HepG2 (cell line): ENCODE results near the gene MSTO1. TPM values are rescaled to one million over a fixed set of nuclear protein-coding genes. Genes with fewer than 3 reads are reported as not detected.
A peak's percentile ranks its signal among the peaks of the same experiment; 100 is the strongest.

Experiments
- CEBPG ChIP-seq: IDR thresholded peaks from 2 replicates; pipeline ENCODE4 v1.6.1; 2016
- CTCF ChIP-seq: sonication (generic); formaldehyde crosslinking; IDR thresholded peaks from 2 replicates; pipeline ENCODE4 v1.5.0; 2020; ENCODE audit warnings: mild to moderate bottlenecking, missing genetic modification reagents, moderate library complexity
- FOXA1 ChIP-seq, 2 experiments: fragments of 450-650 bp in 1 of 2; sonication (generic) in 1 of 2; formaldehyde crosslinking in 1 of 2; IDR thresholded peaks; 2 replicates each; pipeline versions ENCODE4 v1.4.0 to v1.6.1; 2016 to 2020; ENCODE audit warnings: missing genetic modification reagents in 1 of 2
- FOXA3 ChIP-seq: IDR thresholded peaks from 2 replicates; pipeline ENCODE4 v1.6.1; 2016; ENCODE audit warnings: missing genetic modification reagents, missing compliant biosample characterization
- FOXP1 ChIP-seq, 2 experiments: fragments of 450-650 bp in 1 of 2; IDR thresholded peaks; 2 replicates each; pipeline ENCODE4 v1.6.1; 2017 to 2018; ENCODE audit warnings: antibody characterized with exemption in 1 of 2
- GATAD2A ChIP-seq: IDR thresholded peaks from 2 replicates; pipeline ENCODE4 v1.6.1; 2016
- HIVEP1 ChIP-seq: sonication (generic); formaldehyde crosslinking; IDR thresholded peaks from 2 replicates; pipeline ENCODE4 v1.4.0; 2020; ENCODE audit warnings: mild to moderate bottlenecking, missing genetic modification reagents
- KAT8 ChIP-seq: IDR thresholded peaks from 2 replicates; pipeline ENCODE4 v1.6.1; 2016; ENCODE audit warnings: missing genetic modification reagents, missing compliant biosample characterization
- KDM3A ChIP-seq: IDR thresholded peaks from 2 replicates; pipeline ENCODE4 v1.6.1; 2018; ENCODE audit warnings: low read depth, missing compliant biosample characterization
- MEIS2 ChIP-seq: sonication (generic); formaldehyde crosslinking; IDR thresholded peaks from 2 replicates; pipeline ENCODE4 v1.9.0; 2021; ENCODE audit warnings: mild to moderate bottlenecking, missing genetic modification reagents
- NFYB ChIP-seq: sonication (generic); formaldehyde crosslinking; IDR thresholded peaks from 2 replicates; pipeline ENCODE4 v1.4.0; 2020; ENCODE audit warnings: missing genetic modification reagents
- NR2F6 ChIP-seq, 2 experiments: IDR thresholded peaks; 2 replicates each; pipeline ENCODE4 v1.6.1; 2016; ENCODE audit warnings: antibody characterized with exemption in 1 of 2, mild to moderate bottlenecking in 1 of 2
- PPARG ChIP-seq: conservative IDR thresholded peaks from 2 replicates; pipeline ENCODE4 v1.6.1; 2016; ENCODE audit warnings: missing biosample characterization, missing genetic modification reagents
- RAD21 ChIP-seq: fragments of 450-650 bp; formaldehyde crosslinking; IDR thresholded peaks from 2 replicates; pipeline ENCODE4 v1.5.0; 2020; ENCODE audit warnings: mild to moderate bottlenecking
- SAP130 ChIP-seq: IDR thresholded peaks from 2 replicates; pipeline ENCODE4 v1.6.1; 2016; ENCODE audit warnings: low read depth
- SETDB1 ChIP-seq: sonication (generic); formaldehyde crosslinking; IDR thresholded peaks from 2 replicates; pipeline ENCODE4 v1.5.1; 2020; ENCODE audit warnings: missing genetic modification reagents, mild to moderate bottlenecking, borderline replicate concordance
- SIN3A ChIP-seq: IDR thresholded peaks from 2 replicates; pipeline ENCODE4 v1.6.1; 2011; ENCODE audit warnings: low read depth, mild to moderate bottlenecking, control low read depth, low read length, borderline replicate concordance
- STAG1 ChIP-seq: sonication (generic); formaldehyde crosslinking; IDR thresholded peaks from 2 replicates; pipeline ENCODE4 v1.4.0; 2020; ENCODE audit warnings: missing genetic modification reagents
- ZNF546 ChIP-seq: sonication (generic); formaldehyde crosslinking; conservative IDR thresholded peaks from 2 replicates; pipeline ENCODE4 v1.8.1; 2023; ENCODE audit warnings: mild to moderate bottlenecking, missing genetic modification reagents
- ZNF660 ChIP-seq: sonication (generic); formaldehyde crosslinking; IDR thresholded peaks from 2 replicates; pipeline ENCODE4 v1.5.1; 2020; ENCODE audit warnings: mild to moderate bottlenecking, low read depth, missing genetic modification reagents, borderline replicate concordance
- ZNF674 ChIP-seq: sonication (generic); formaldehyde crosslinking; IDR thresholded peaks from 2 replicates; pipeline ENCODE4 v1.5.0; 2020; ENCODE audit warnings: low read depth, mild to moderate bottlenecking, missing genetic modification reagents
- ZNF777 ChIP-seq: sonication (generic); formaldehyde crosslinking; IDR thresholded peaks from 2 replicates; pipeline ENCODE4 v1.4.0; 2020; ENCODE audit warnings: missing genetic modification reagents
- polyA plus RNA-seq, 8 experiments: library from polyadenylated mRNA; depleted of rRNA in 3 of 8; stranded (reverse) in 7 of 8; unstranded in 1 of 8; fragments of >200 nt; fragmentation: Illumina TruSeq in 4 of 8; extraction: Trizol in 4 of 8; gene quantifications; 2 replicates each; pipeline versions ENCODE4 v1.2.1 to v1.2.3, GENCODE V29; 2011 to 2016; ENCODE audit warnings: low read depth in 4 of 8, missing spikeins in 1 of 8, mixed read lengths in 1 of 8; ENCODE audit not compliant: insufficient read depth in 1 of 8
- total RNA-seq, 5 experiments: library from RNA; depleted of rRNA; stranded (reverse); fragments of >200 nt; fragmentation: Illumina TruSeq; extraction: Trizol; gene quantifications; 2 replicates each; pipeline ENCODE4 v1.2.3, GENCODE V29; 2016; ENCODE audit warnings: low read depth in 1 of 5
- TF ChIP-seq, protein P1 (sequence below): sonication (generic); formaldehyde crosslinking; IDR thresholded peaks from 2 replicates; pipeline ENCODE4 v1.5.0; 2020; ENCODE audit warnings: missing genetic modification reagents
- TF ChIP-seq, protein P2 (sequence below): IDR thresholded peaks from 2 replicates; pipeline ENCODE4 v1.4.0; 2020; ENCODE audit warnings: mild to moderate bottlenecking, missing genetic modification reagents

Gene MSTO1
- total and polyA plus RNA-seq, 2 of the 13 experiments (the other 11 are each of a cell fraction or from before 2014, with no cell fraction given) = 19.1 to 25.3 TPM

GRCh38 chr1:155648207-155649147 is 38.5 kb downstream of the MSTO1 start (continued):
- TF ChIP-seq FOXA1 (IDR thresholded peaks at IDR 0.05) (no peak), FOXA1 (CRISPR knock-in tag; IDR thresholded peaks at IDR 0.05) (peak; percentile 75), ZNF674 (CRISPR knock-in tag) (no peak), SAP130 (CRISPR knock-in tag) (peak; percentile 85), CEBPG (CRISPR knock-in tag) (peak; percentile 80), GATAD2A (CRISPR knock-in tag) (peak; percentile 37; the same call in 1 of the 2 replicates), SIN3A (0 out of 2 replicates have a peak, but pooled peaks have one; percentile 28), RAD21 (CRISPR knock-in tag) (peak; percentile 49; the same call in 1 of the 2 replicates), FOXA3 (CRISPR knock-in tag) (peak; percentile 53; the same call in 1 of the 2 replicates), CTCF (CRISPR knock-in tag) (peak; percentile 73), STAG1 (CRISPR knock-in tag) (peak; percentile 72), KAT8 (0 out of 2 replicates have a peak, but pooled peaks have one; percentile 23), SETDB1 (CRISPR knock-in tag) (no peak), PPARG (CRISPR knock-in tag) (0 out of 2 replicates have a peak, but pooled peaks have one; percentile 35), NR2F6 (IDR thresholded peaks at IDR 0.05) (no peak), NR2F6 (CRISPR knock-in tag; IDR thresholded peaks at IDR 0.05) (0 out of 2 replicates have a peak, but pooled peaks have one; percentile 18), HIVEP1 (CRISPR knock-in tag) (peak; percentile 97), FOXP1 (IDR thresholded peaks at IDR 0.05) (no peak), FOXP1 (CRISPR knock-in tag; IDR thresholded peaks at IDR 0.05) (0 out of 2 replicates have a peak, but pooled peaks have one; percentile 12), KDM3A (peak; percentile 59; the same call in 1 of the 2 replicates), NFYB (CRISPR knock-in tag) (no peak), ZNF777 (CRISPR knock-in tag) (no peak), ZNF660 (CRISPR knock-in tag) (no peak), MEIS2 (CRISPR knock-in tag) (peak; percentile 52; the same call in 1 of the 2 replicates), ZNF546 (no peak)
- TF ChIP-seq, protein P1, sequence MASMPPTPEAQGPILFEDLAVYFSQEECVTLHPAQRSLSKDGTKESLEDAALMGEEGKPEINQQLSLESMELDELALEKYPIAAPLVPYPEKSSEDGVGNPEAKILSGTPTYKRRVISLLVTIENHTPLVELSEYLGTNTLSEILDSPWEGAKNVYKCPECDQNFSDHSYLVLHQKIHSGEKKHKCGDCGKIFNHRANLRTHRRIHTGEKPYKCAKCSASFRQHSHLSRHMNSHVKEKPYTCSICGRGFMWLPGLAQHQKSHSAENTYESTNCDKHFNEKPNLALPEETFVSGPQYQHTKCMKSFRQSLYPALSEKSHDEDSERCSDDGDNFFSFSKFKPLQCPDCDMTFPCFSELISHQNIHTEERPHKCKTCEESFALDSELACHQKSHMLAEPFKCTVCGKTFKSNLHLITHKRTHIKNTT (CRISPR knock-in tag) = no peak
- TF ChIP-seq, protein P2, sequence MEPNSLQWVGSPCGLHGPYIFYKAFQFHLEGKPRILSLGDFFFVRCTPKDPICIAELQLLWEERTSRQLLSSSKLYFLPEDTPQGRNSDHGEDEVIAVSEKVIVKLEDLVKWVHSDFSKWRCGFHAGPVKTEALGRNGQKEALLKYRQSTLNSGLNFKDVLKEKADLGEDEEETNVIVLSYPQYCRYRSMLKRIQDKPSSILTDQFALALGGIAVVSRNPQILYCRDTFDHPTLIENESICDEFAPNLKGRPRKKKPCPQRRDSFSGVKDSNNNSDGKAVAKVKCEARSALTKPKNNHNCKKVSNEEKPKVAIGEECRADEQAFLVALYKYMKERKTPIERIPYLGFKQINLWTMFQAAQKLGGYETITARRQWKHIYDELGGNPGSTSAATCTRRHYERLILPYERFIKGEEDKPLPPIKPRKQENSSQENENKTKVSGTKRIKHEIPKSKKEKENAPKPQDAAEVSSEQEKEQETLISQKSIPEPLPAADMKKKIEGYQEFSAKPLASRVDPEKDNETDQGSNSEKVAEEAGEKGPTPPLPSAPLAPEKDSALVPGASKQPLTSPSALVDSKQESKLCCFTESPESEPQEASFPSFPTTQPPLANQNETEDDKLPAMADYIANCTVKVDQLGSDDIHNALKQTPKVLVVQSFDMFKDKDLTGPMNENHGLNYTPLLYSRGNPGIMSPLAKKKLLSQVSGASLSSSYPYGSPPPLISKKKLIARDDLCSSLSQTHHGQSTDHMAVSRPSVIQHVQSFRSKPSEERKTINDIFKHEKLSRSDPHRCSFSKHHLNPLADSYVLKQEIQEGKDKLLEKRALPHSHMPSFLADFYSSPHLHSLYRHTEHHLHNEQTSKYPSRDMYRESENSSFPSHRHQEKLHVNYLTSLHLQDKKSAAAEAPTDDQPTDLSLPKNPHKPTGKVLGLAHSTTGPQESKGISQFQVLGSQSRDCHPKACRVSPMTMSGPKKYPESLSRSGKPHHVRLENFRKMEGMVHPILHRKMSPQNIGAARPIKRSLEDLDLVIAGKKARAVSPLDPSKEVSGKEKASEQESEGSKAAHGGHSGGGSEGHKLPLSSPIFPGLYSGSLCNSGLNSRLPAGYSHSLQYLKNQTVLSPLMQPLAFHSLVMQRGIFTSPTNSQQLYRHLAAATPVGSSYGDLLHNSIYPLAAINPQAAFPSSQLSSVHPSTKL (CRISPR knock-in tag) = peak; percentile 69
